NCI-H2081 treated with DMSO at 0.1 percent for 48 hours (cell line): ENCODE measurements around the gene SLC24A2.

Experiments used
- DNase-seq: peaks from one replicate; lab custom pipeline; 2025; lab: John Stamatoyannopoulos, UW

SLC24A2 gene

DNA sequence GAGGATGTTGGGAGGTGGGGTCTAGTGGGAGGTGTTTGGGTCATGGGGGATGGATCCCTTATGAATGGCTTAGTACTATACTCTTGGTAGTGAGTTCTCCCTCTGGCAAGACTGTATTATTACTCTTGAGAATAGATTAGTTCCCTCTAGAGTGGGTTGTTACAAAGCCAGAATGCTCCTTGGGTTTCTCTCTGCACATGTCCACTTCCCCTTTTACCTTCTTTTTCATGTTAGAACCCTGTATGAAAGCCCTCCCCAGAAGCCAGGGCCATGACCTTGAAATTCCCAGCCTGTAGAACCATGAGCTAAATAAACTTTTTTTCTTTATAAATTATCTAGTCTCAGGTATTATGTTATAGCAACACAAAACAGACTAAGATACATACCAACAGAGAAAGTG is 31.1 kb downstream of the SLC24A2 start:
- DNase-seq = no peak

DNA sequence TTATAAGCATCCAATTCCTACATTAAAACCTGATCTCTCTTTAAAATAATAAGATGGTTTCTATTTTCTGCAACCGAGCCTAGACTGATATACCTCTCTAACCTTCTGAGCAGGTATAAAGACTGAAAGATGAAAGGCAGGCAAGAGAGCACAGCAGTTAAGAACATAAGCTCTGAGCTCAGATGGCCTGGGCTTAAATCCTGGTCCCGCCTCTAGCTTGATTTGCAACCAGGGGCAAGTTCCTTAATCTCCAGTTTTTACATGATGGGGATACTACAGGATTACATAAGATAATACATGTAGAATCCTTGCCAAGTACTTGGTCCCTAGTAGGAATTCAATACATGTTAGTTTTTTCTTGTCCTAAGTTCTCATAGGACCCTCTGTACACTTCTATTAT is 33.9 kb downstream of the SLC24A2 start:
- DNase-seq = no peak

DNA sequence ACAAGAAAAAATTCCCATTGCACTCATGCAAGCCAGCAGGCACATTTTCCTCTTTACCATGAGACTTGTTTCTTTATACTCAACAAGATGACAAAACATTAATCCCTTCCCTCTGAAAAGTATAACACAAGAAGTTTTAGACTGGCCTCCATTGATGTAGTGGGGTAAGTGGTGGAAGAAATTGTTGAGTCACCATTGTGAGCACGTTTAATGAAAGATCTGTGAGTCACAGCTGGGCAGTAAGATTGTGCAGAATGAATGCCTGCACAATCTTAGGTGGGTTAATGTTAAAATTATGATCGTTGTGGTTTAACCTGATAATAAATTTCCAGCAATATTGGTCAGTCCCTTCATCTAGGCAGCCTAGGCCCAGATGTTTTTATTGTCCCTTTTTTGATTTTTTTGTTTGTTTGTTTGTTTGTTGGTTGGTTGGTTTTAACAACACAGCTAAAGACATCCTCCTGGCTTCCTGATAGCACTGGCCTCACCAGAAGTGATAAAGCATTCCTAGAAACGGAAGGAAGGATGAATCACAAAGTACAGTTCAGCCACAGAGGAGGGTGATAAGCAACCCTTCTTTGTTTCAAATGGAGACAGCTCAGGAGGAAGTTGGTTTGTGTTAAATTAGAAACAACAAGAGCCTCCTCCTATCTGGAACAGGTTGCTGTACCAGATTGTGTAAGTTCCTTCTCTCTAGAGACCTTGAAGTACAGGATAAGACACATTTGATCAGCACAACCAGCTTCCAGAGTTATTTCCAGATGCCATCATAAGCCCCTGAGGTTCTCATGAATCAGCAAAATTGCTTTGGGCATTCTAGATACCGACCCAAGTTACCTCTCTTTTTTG is 40.3 kb downstream of the SLC24A2 start:
- no peak for DNase-seq

GRCh38 chr9:19746223-19746622 is 42.6 kb downstream of the SLC24A2 start:
- DNase-seq = no peak

GRCh38 chr9:19741178-19741577 is 47.7 kb downstream of the SLC24A2 start:
- no peak for DNase-seq
